Measurements from ENCODE around the gene LRRC4C. TPM values are rescaled to one million over a fixed set of nuclear protein-coding genes. Genes with fewer than 3 reads are reported as not detected.
A peak's percentile ranks its signal among the peaks of the same experiment; 100 is the strongest.

LRRC4C gene
- polyA plus RNA-seq, 1 experiment = 0.02 TPM

GRCh38 chr11:41494716-41495115 is 35.3 kb upstream of the LRRC4C start:
- Histone ChIP-seq H3K27ac (ENCODE audit: low read depth, low read length) (no peak overlapping the region), H3K9me3 (ENCODE audit: control insufficient read depth, insufficient read depth, low read length) (peaks cover 8% of the 10 kb centered on the region), H3K4me3 (ENCODE audit: low read depth, low read length) (no peak overlapping the region), H3K27me3 (ENCODE audit: control insufficient read depth, insufficient read depth, low read length) (no peaks in the 10 kb centered on the region)
- TF ChIP-seq CTCF (IDR thresholded peaks at IDR 0.05; ENCODE audit: low read depth, low read length) = no peak
- ChIA-PET CTCF (no interaction called here), POLR2A (no interaction called here)
- DNase-seq (ENCODE audit: low read depth, low spot score) = no peak

- ChIA-PET CTCF (no interaction called here), POLR2A (no interaction called here)
- TF ChIP-seq CTCF (IDR thresholded peaks at IDR 0.05; ENCODE audit: low read depth, low read length) = no peak
- DNase-seq (ENCODE audit: low read depth, low spot score) = no peak
- H3K27me3 ChIP-seq (ENCODE audit: control insufficient read depth, insufficient read depth, low read length) = no peaks in the 10 kb centered on the region
- H3K4me3 ChIP-seq (ENCODE audit: low read depth, low read length) = no peak overlapping the region
- no peak overlapping the region for H3K27ac ChIP-seq (ENCODE audit: low read depth, low read length)
- no peaks in the 10 kb centered on the region; the same call in 1 of the 2 replicates for H3K9me3 ChIP-seq (ENCODE audit: control insufficient read depth, insufficient read depth, low read length)
Measured at GRCh38 chr11:41486424-41486823, 27.0 kb upstream of the LRRC4C start.

- no peak overlapping the region for H3K4me3 ChIP-seq (ENCODE audit: low read depth, low read length)
- ChIA-PET CTCF (no interaction called here), POLR2A (no interaction called here)
- H3K27me3 ChIP-seq (ENCODE audit: control insufficient read depth, insufficient read depth, low read length) = no peaks in the 10 kb centered on the region
- H3K9me3 ChIP-seq (ENCODE audit: control insufficient read depth, insufficient read depth, low read length) = no peaks in the 10 kb centered on the region; the same call in 1 of the 2 replicates
- no peak for TF ChIP-seq CTCF (IDR thresholded peaks at IDR 0.05; ENCODE audit: low read depth, low read length)
- no peak overlapping the region for H3K27ac ChIP-seq (ENCODE audit: low read depth, low read length)
- no peak for DNase-seq (ENCODE audit: low read depth, low spot score)
Measured at GRCh38 chr11:41483956-41484355, 24.5 kb upstream of the LRRC4C start.

- ChIA-PET CTCF (no interaction called here), POLR2A (no interaction called here)
- Histone ChIP-seq H3K27ac (ENCODE audit: low read depth, low read length) (no peak overlapping the region), H3K27me3 (ENCODE audit: control insufficient read depth, insufficient read depth, low read length) (no peaks in the 10 kb centered on the region), H3K9me3 (ENCODE audit: control insufficient read depth, insufficient read depth, low read length) (peaks cover 6% of the 10 kb centered on the region), H3K4me3 (ENCODE audit: low read depth, low read length) (no peak overlapping the region)
- no peak for DNase-seq (ENCODE audit: low read depth, low spot score)
- no peak for TF ChIP-seq CTCF (IDR thresholded peaks at IDR 0.05; ENCODE audit: low read depth, low read length)
Measured at GRCh38 chr11:41479179-41479578, 19.7 kb upstream of the LRRC4C start.

- no peak for DNase-seq (ENCODE audit: low read depth, low spot score)
- ChIA-PET POLR2A (no interaction called here), CTCF (interaction anchor here (0.5 to 2.0 kb wide), 3 partner anchors 242 to 1821 kb away, joined by 4 to 8 read pairs (median 8); no protein-coding TSS in a partner anchor)
- Histone ChIP-seq H3K27me3 (ENCODE audit: control insufficient read depth, insufficient read depth, low read length) (no peaks in the 10 kb centered on the region), H3K9me3 (ENCODE audit: control insufficient read depth, insufficient read depth, low read length) (peaks cover 5% of the 10 kb centered on the region; the same call in 1 of the 2 replicates), H3K4me3 (ENCODE audit: low read depth, low read length) (no peak overlapping the region), H3K27ac (ENCODE audit: low read depth, low read length) (no peak overlapping the region)
- TF ChIP-seq CTCF (IDR thresholded peaks at IDR 0.05; ENCODE audit: low read depth, low read length) = peak; percentile 48
Measured at GRCh38 chr11:41461057-41461681, 1.7 kb upstream of the LRRC4C start.

All from AG04450 (cell line).